B cell (primary cell): Measurements from ENCODE around the gene HPCA. TPM values are rescaled to one million over a fixed set of nuclear protein-coding genes. Genes with fewer than 3 reads are reported as not detected.

ENCODE experiments used
- ATAC-seq: fragments of 200-7000 bp; cut with Tn5 transposase; one replicate; pipeline ENCODE4 v1.10.0; 2021; ENCODE audit warnings: low read depth, mild to moderate bottlenecking, moderate number of reproducible peaks, moderate library complexity
- CTCF ChIA-PET: fragments of 350-600 bp; sonication (Branson Sonifier 250); formaldehyde crosslinking; loops from one replicate; lab custom pipeline; 2021; ENCODE audit warnings: antibody characterized with exemption, inconsistent platforms; lab: Charles Lee
- POLR2A ChIA-PET: fragments of 350-600 bp; sonication (Branson Sonifier 250); formaldehyde crosslinking; loops from one replicate; lab custom pipeline; 2021; ENCODE audit warnings: antibody characterized with exemption; lab: Charles Lee
- DNase-seq: peaks from one replicate; pipeline ENCODE4 v3.0.0; 2013
- H2AFZ ChIP-seq: 2 replicates; pipeline ENCODE4 v1.6.1; 2012; ENCODE audit warnings: mild to moderate bottlenecking, low read depth, low read length; ENCODE audit not compliant: insufficient read depth, poor library complexity, severe bottlenecking
- H3K27ac ChIP-seq, 2 donors: 1 replicate in 1 of 2; 2 replicates in 1 of 2; pipeline ENCODE4 v1.5.1; 2012 to 2013; ENCODE audit warnings: low read length in 2 of 2, mild to moderate bottlenecking in 2 of 2, moderate library complexity in 1 of 2
- H3K27me3 ChIP-seq, 4 experiments: fragments of 200-600 bp in 1 of 4; sonication (generic) in 1 of 4; replicated peaks in 1 of 4; 1 replicate in 2 of 4; 2 replicates in 2 of 4; pipeline versions ENCODE4 v1.6.1 to v1.7.0; 2013 to 2016; ENCODE audit warnings: low read length in 3 of 4, mild to moderate bottlenecking in 2 of 4, mixed read lengths in 1 of 4, moderate library complexity in 1 of 4; ENCODE audit not compliant: insufficient read depth in 4 of 4, control insufficient read depth in 3 of 4; ENCODE audit errors: control extremely low read depth in 1 of 4
- H3K36me3 ChIP-seq, 2 experiments: replicated peaks in 1 of 2; 1 replicate in 1 of 2; 2 replicates in 1 of 2; pipeline versions ENCODE4 v1.6.1 to v1.7.1; 2013; ENCODE audit warnings: low read length in 1 of 2; ENCODE audit not compliant: insufficient read depth in 2 of 2, control insufficient read depth in 1 of 2; ENCODE audit errors: control extremely low read depth in 1 of 2, extremely low read depth in 1 of 2
- H3K4me1 ChIP-seq, 2 donors: fragments of 200-600 bp in 1 of 2; sonication (generic) in 1 of 2; 1 replicate in 1 of 2; 2 replicates in 1 of 2; pipeline versions ENCODE4 v1.5.1 to v1.6.1; 2013 to 2017; ENCODE audit warnings: low read length in 2 of 2; ENCODE audit not compliant: control insufficient read depth in 2 of 2, insufficient read depth in 2 of 2
- H3K4me2 ChIP-seq: replicated peaks from 2 replicates; pipeline ENCODE3; 2012; ENCODE audit warnings: mild to moderate bottlenecking, low read depth, low read length; ENCODE audit not compliant: poor library complexity, severe bottlenecking
- H3K4me3 ChIP-seq, 5 experiments: fragments of 200-600 bp in 1 of 5; sonication (generic) in 1 of 5; 1 replicate in 3 of 5; 2 replicates in 2 of 5; pipeline versions ENCODE4 v1.5.1 to v1.7.0; 2011 to 2016; ENCODE audit warnings: low read length in 4 of 5, mild to moderate bottlenecking in 4 of 5, low read depth in 2 of 5, control low read depth in 1 of 5, moderate library complexity in 1 of 5; ENCODE audit not compliant: insufficient read depth in 1 of 5; ENCODE audit errors: control extremely low read depth in 1 of 5, extremely low read depth in 1 of 5
- H3K79me2 ChIP-seq: fragments of 200-600 bp; sonication (generic); one replicate; pipeline ENCODE4 v1.6.0; 2016; ENCODE audit warnings: low read length; ENCODE audit not compliant: control insufficient read depth, insufficient read depth
- H3K9ac ChIP-seq: fragments of 200-600 bp; sonication (generic); 2 replicates; pipeline ENCODE4 v1.6.1; 2017; ENCODE audit warnings: mild to moderate bottlenecking, low read length, moderate library complexity
- H3K9me3 ChIP-seq, 3 donors: one replicate each; pipeline versions ENCODE4 v1.6.1 to v1.7.1; 2013; ENCODE audit warnings: low read length in 2 of 3; ENCODE audit not compliant: control insufficient read depth in 2 of 3, insufficient read depth in 1 of 3; ENCODE audit errors: control extremely low read depth in 1 of 3
- H4K20me1 ChIP-seq: 2 replicates; pipeline ENCODE4 v1.6.0; 2012; ENCODE audit warnings: mild to moderate bottlenecking, low read length; ENCODE audit not compliant: insufficient read depth, control insufficient read depth, poor library complexity, severe bottlenecking
- H3K27ac Mint-ChIP-seq: one replicate; pipeline ENCODE4 v1.8.0; 2021; ENCODE audit warnings: mixed read lengths
- H3K27me3 Mint-ChIP-seq: one replicate; pipeline ENCODE4 v1.8.0; 2021; ENCODE audit warnings: mixed read lengths
- H3K4me1 Mint-ChIP-seq: one replicate; pipeline ENCODE4 v1.8.0; 2021; ENCODE audit warnings: mixed read lengths
- H3K4me3 Mint-ChIP-seq: one replicate; pipeline ENCODE4 v1.8.0; 2021; ENCODE audit warnings: mixed read lengths
- H3K9me3 Mint-ChIP-seq: one replicate; pipeline ENCODE4 v1.8.0; 2022; ENCODE audit warnings: mixed read lengths; ENCODE audit not compliant: insufficient read depth
- CTCF ChIP-seq: fragments of 200-600 bp; IDR thresholded peaks from one replicate; pipeline ENCODE4 v1.8.0; 2022; ENCODE audit warnings: antibody characterized with exemption, mild to moderate bottlenecking
- EZH2 ChIP-seq: IDR thresholded peaks from 2 replicates; pipeline ENCODE4 v1.6.1; 2012; ENCODE audit warnings: borderline replicate concordance, low read depth, mild to moderate bottlenecking, moderate library complexity, low read length; ENCODE audit not compliant: insufficient read depth, poor library complexity, severe bottlenecking
- WGBS: methylation state at CpG from one replicate; pipeline ENCODE4 v1.1.5; 2013; ENCODE audit warnings: missing lambda C conversion rate; ENCODE audit not compliant: insufficient coverage; 5-methylcytosine and 5-hydroxymethylcytosine counted together
- intact Hi-C: fragments of 100-400 bp; cut with micrococcal nuclease; formaldehyde crosslinking; loops from one replicate; pipeline ENCODE4 v1.10.0; 2022
- polyA plus RNA-seq: library from polyadenylated mRNA; depleted of rRNA; stranded (reverse); fragments of >200 nt; gene quantifications from 2 replicates; pipeline ENCODE4 v1.2.3, GENCODE V29; 2012
- total RNA-seq, 2 donors: library from RNA; stranded (reverse); fragments of 120-200 nt in 1 of 2; gene quantifications; 1 replicate in 1 of 2; 2 replicates in 1 of 2; pipeline versions ENCODE4 v1.2.3 to v1.2.4, GENCODE V29; 2013 to 2022

HPCA gene
- total and polyA plus RNA-seq, 2 donors (not counting 1 experiment from before 2014, with no cell fraction given), result 0.06 TPM; not detected in 1

GRCh38 chr1:32917521-32917920 is 31.2 kb downstream of the HPCA start:
- ChIA-PET POLR2A (no interaction called here), CTCF (no interaction called here)
- ATAC-seq (no peak), DNase-seq (no peak)
- H3K9ac ChIP-seq, result no peak overlapping the region
- Mint-ChIP-seq H3K27ac (no peak overlapping the region), H3K4me3 (no peak overlapping the region), H3K9me3 (no peaks in the 10 kb centered on the region), H3K4me1 (no peaks in the 10 kb centered on the region), H3K27me3 (peaks cover 48% of the 10 kb centered on the region)
- no peak overlapping the region for H3K27ac ChIP-seq
- H3K79me2 ChIP-seq, result no peaks in the 10 kb centered on the region
- no peak overlapping the region for H3K4me2 ChIP-seq
- intact Hi-C loops, result no loop called here
- H3K4me1 ChIP-seq, result no peaks in the 10 kb centered on the region
- 0% methylated on average over 4 of the region's 7 CpGs for WGBS
- peaks cover 0 to 42% (median 12%) of the 10 kb centered on the region in 4 experiments for H3K27me3 ChIP-seq
- H3K9me3 ChIP-seq, result peaks cover 0 to 3% (median 0%) of the 10 kb centered on the region in 3 donors
- no peaks in the 10 kb centered on the region for H4K20me1 ChIP-seq
- no peaks in the 10 kb centered on the region for H3K36me3 ChIP-seq
- TF ChIP-seq EZH2 (no peak), CTCF (no peak)
- no peak overlapping the region for H3K4me3 ChIP-seq
- no peak overlapping the region for H2AFZ ChIP-seq

DNA sequence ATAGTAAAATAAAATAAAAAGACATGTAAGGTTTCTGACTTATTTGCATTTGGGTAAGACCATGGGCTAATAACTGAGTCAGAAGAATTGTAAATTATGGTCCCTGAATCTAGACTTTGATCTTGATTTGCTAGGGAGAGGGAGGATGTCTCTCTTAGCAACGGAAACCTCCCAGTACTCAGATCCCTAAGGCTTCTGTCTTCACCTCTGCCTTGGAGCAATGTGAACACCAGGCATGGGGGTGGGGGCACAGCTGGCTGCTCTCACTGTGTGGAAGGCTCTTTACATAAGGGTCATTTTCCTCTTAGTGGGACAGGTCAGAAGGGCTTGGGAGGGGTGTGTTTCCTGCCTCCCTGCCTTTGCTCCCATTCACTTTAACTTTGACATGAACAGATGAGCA is 31.9 kb downstream of the HPCA start:
- Histone ChIP-seq H3K9ac (no peak overlapping the region), H3K4me1 (no peaks in the 10 kb centered on the region), H4K20me1 (no peaks in the 10 kb centered on the region), H3K36me3 (no peaks in the 10 kb centered on the region), H2AFZ (no peak overlapping the region), H3K27me3 (peaks cover 0 to 49% (median 16%) of the 10 kb centered on the region in 4 experiments), H3K27ac (no peak overlapping the region), H3K4me3 (no peak overlapping the region), H3K9me3 (peaks cover 0 to 3% (median 0%) of the 10 kb centered on the region in 3 donors), H3K4me2 (no peak overlapping the region), H3K79me2 (no peaks in the 10 kb centered on the region)
- H3K4me3 Mint-ChIP-seq, result no peak overlapping the region
- H3K4me1 Mint-ChIP-seq, result no peaks in the 10 kb centered on the region
- no peak overlapping the region for H3K27ac Mint-ChIP-seq
- intact Hi-C loops, result no loop called here
- no peak for TF ChIP-seq CTCF
- peaks cover 54% of the 10 kb centered on the region for H3K27me3 Mint-ChIP-seq
- WGBS, result no CpG with 5 or more reads among the region's 1 CpG
- ATAC-seq (no peak), DNase-seq (no peak)
- no peaks in the 10 kb centered on the region for H3K9me3 Mint-ChIP-seq
- CTCF ChIA-PET, result interaction anchor here (1.6 kb wide), 1 partner anchor 15 kb away, joined by 4 read pairs; no protein-coding TSS in a partner anchor
- POLR2A ChIA-PET, result interaction anchor here (0.7 kb wide), 1 partner anchor 25 kb away, joined by 3 read pairs; no protein-coding TSS in a partner anchor
